GM20000 (cell line): ENCODE results near the gene FCHSD1.

Source experiments
- DNase-seq: peaks from one replicate; pipeline ENCODE4 v3.0.0; 2012; ENCODE audit warnings: low spot score
- TF ChIP-seq, protein P1 (sequence below): IDR thresholded peaks from 2 replicates; pipeline ENCODE4 v1.5.1; 2012; ENCODE audit warnings: mild to moderate bottlenecking, control low read depth; ENCODE audit errors: extremely low read depth, missing control alignments

The FCHSD1 gene

DNA sequence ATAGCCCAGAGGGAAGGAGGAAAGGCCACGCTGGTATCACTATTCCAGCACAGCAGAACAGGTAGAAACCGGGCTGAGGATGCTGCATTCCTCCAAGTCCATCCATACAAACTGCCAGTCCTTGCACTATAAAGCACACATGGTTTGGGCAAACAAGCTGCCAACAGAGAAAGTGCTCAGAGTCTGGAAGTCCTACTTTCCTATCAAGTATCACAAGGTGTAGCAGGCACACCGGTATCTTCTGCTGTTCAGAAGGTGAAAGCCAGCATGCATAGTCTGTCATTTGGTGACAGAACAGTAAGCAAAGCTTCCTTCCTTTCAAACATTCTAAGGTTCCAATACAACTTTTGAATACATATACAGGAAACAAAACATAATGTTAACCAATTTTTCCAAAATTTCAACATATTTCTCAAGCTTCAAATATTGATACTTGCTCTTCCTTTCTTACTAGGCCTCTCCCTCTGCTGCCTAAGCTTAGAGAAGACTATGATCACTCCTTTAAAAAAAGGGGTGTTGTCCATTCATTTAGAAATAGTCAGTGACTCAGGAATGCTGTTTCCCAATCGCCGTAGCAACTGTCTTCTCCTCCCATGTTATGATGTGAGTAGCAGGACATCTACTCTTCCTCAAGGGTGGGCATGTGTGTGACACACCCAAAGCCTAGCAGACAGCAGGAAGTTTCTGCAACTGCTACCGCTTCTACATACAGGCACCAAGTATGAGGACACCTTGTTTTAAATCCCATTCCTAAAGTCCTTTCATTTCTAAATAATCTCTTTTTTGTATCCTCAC is 47.1 kb downstream of the FCHSD1 start:
- TF ChIP-seq, protein P1, sequence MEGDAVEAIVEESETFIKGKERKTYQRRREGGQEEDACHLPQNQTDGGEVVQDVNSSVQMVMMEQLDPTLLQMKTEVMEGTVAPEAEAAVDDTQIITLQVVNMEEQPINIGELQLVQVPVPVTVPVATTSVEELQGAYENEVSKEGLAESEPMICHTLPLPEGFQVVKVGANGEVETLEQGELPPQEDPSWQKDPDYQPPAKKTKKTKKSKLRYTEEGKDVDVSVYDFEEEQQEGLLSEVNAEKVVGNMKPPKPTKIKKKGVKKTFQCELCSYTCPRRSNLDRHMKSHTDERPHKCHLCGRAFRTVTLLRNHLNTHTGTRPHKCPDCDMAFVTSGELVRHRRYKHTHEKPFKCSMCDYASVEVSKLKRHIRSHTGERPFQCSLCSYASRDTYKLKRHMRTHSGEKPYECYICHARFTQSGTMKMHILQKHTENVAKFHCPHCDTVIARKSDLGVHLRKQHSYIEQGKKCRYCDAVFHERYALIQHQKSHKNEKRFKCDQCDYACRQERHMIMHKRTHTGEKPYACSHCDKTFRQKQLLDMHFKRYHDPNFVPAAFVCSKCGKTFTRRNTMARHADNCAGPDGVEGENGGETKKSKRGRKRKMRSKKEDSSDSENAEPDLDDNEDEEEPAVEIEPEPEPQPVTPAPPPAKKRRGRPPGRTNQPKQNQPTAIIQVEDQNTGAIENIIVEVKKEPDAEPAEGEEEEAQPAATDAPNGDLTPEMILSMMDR, result no peak
- DNase-seq, result no peak

DNA sequence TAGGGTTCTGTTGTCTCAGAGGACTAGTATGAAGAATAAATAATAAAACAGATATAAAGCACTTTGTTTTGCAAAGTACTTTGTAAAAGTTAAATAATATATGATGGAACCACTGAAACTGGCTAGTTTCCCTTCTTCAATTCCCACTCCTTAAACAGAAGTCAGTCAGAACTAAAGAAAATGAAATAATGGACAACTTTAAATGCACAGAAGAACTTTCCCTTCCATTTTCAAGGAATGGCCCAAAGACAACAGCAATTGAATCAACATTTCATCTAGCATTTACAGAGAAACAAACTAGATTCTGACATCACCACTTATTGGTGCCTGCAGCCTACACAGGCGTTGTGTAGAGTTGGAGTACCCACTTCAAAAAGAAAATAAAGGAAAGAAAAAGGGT is 48.6 kb downstream of the FCHSD1 start:
- DNase-seq, result no peak
- TF ChIP-seq, protein P1, result no peak

DNA sequence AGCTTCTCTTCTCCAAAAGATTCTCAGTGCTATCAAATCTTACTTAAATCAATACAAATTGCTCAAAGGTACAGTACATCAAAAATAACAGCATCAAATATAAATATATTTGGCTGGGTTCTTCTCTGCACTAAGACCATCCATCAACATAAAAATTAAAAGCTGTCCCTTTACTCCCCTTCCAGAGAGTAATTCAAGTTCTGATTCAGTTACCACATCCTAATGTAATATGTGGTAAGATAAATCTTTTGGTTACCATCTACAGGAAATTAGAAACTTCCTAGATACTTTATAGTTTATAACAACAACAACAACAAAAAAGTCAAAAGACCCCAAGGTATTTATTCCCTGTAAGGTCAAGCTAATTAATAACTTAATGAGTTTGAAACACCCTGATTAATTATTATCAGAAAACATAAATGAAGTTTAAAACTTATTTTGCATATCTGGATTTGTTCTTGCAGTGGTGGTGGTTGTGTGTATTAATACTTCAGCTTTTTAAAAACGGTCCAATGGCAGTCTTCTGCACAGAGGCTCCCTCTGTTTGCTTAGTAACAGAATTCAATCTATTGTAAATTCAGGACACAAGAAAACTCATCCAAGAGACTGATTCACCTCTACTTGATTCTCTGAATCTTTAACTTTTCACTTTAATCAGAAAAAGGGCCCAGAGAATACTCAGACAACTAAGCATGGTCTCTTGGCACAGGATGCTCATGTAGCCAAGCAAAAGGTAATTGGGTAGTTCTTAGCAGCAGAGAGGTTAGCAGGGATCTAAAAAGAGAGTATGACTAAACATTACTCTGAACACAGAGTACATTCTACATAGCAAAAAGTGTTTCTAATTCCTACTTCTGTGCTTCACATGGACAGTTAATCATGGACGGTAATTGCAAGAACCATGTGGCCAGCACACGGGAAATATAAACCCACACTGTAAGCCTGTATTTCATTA is 52.5 kb downstream of the FCHSD1 start:
- TF ChIP-seq, protein P1, result no peak
- no peak for DNase-seq

DNA sequence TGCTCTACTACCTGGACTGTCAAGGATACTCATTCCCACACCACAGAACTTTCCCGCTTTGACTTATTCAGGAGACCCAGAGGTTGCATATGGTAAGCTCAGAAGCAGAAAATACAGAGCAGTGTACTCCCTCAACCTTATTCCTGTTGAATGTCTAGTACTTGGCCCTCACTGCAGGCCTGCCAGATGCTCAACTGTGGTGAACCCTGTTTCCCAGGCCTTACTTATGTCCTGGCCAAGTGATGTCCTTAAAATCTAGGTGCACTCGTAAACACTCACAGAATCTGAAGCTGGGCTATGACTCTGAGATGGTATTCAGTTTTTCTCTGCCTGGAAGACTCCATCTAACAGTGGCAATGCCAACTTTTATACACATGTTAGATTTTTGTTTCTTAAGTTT is 53.4 kb downstream of the FCHSD1 start:
- TF ChIP-seq, protein P1, result no peak
- no peak for DNase-seq

- TF ChIP-seq, protein P1, result no peak
- no peak for DNase-seq
Measured at GRCh38 chr5:141597394-141597793, 53.8 kb downstream of the FCHSD1 start.

DNA sequence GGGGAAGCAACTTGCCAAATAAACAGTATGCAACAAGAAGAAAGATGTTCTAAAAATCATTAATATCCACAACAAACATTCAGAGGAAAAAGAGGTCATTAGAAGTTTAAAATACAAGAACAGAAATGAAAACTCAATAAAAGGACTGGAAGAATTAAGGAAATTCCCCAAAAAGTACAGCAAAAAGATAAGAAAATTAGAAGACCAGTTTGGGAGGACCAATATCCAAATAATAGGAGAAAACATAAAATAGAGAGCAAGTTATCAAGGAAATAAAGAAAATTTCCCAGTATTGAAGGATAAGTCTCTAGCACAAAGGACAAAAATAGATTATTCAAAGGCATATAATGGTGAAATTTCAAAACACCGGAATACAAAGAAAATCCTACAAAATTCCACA is 54.4 kb downstream of the FCHSD1 start:
- DNase-seq, result no peak
- TF ChIP-seq, protein P1, result no peak

DNA sequence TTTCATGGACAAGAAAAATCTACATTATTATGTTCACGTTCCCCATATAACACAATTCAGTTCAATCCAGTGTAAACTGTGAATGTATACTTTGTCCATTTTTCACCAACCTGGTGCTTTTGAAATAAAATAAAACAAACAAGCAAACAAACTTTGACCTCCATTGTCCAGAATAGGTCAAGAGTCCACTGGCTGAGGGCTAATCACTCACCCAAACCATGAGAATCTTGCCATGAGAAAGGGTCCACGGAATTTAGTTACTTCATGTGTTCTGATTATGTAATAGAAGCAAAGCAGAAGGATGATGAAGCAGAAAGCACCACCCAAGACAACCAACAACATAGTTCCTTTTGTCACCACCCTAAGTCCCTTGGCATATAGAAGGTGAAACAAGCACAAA is 61.1 kb downstream of the FCHSD1 start:
- TF ChIP-seq, protein P1, result no peak
- DNase-seq, result no peak
